Right lobe of liver (tissue), 6 donors: ENCODE data around the gene CCDC88B. TPM values are rescaled to one million over a fixed set of nuclear protein-coding genes. Genes with fewer than 3 reads are reported as not detected.

Experiments used
- ATAC-seq, 4 donors: fragments of 200-7000 bp; cut with Tn5 transposase; one replicate each; pipeline ENCODE4 v1.9.1; 2020; ENCODE audit warnings: mild to moderate bottlenecking in 4 of 4, moderate library complexity in 4 of 4
- DNase-seq, 3 donors: peaks; one replicate each; pipeline ENCODE4 v3.0.0-alpha.2; 2020
- H3K27ac ChIP-seq, 3 donors: fragments of 200-600 bp; one replicate each; pipeline ENCODE4 v1.8.0; 2022
- H3K27me3 ChIP-seq, 2 donors: fragments of 200-600 bp; one replicate each; pipeline ENCODE4 v1.8.0; 2022
- H3K36me3 ChIP-seq, 4 donors: fragments of 200-600 bp; sonication (generic) in 1 of 4; one replicate each; pipeline versions ENCODE4 v1.5.1 to v1.8.0; 2017 to 2022; ENCODE audit warnings: control low read depth in 1 of 4
- H3K4me1 ChIP-seq, 4 donors: fragments of 200-600 bp; sonication (generic) in 1 of 4; one replicate each; pipeline versions ENCODE4 v1.5.1 to v1.8.0; 2017 to 2022; ENCODE audit warnings: control low read depth in 1 of 4
- H3K4me3 ChIP-seq, 3 donors: fragments of 200-600 bp; one replicate each; pipeline ENCODE4 v1.8.0; 2022
- H3K9me3 ChIP-seq, 4 donors: fragments of 200-600 bp; sonication (generic) in 1 of 4; one replicate each; pipeline versions ENCODE4 v1.5.1 to v1.8.0; 2017 to 2022; ENCODE audit warnings: control low read depth in 1 of 4
- CTCF ChIP-seq, 4 donors: fragments of 200-600 bp in 3 of 4; fragments of 450-650 bp in 1 of 4; IDR thresholded peaks; one replicate each; pipeline versions ENCODE4 v1.5.1 to v1.8.0; 2016 to 2022; ENCODE audit warnings: antibody characterized with exemption in 4 of 4, mild to moderate bottlenecking in 2 of 4
- POLR2A ChIP-seq: fragments of 450-650 bp; IDR thresholded peaks from one replicate; pipeline ENCODE4 v1.6.1; 2017; ENCODE audit warnings: antibody characterized with exemption, mild to moderate bottlenecking
- WGBS: methylation state at CpG from one replicate; pipeline ENCODE4 v1.1.6; 2018; ENCODE audit warnings: low coverage, low lambda C conversion rate; ENCODE audit not compliant: insufficient coverage; ENCODE audit errors: missing lambda C conversion rate; 5-methylcytosine and 5-hydroxymethylcytosine counted together
- intact Hi-C, 2 donors: fragments of 100-400 bp; cut with DNase I; formaldehyde crosslinking; loops; one replicate each; pipeline versions ENCODE4 v1.11.2 to v1.14.1; 2022
- total RNA-seq, 6 experiments: library from RNA; depleted of rRNA in 2 of 6; stranded (reverse); fragments of >200 nt in 2 of 6; fragmentation: NEBNext Ultra II Directional in 3 of 6; extraction: Animal tissue kit (Norgen Biotek cat#: 25700) in 3 of 6; gene quantifications; one replicate each; pipeline versions ENCODE4 v1.1.0 to v1.2.4, GENCODE V29; 2016 to 2023
- donor health status: DM: no; HTN: yes; CAD: no.
- donor health status: DM: no; HTN: no; CAD: no.
- donor health status: DM: no; HTN: no; CAD: no.
- donor health status: DM: no; HTN: yes; CAD: no.
- donor health status: DM: no; HTN: yes; CAD: no.

Gene CCDC88B
- total RNA-seq, 6 experiments from 2014 or later: 2.4 to 10.6 (median 4.9) TPM

GRCh38 chr11:64334764-64335735 lies 5.0 kb upstream of the CCDC88B start:
- no peaks in the 10 kb centered on the region for H3K36me3 ChIP-seq
- no peak overlapping the region for H3K27ac ChIP-seq
- 55% methylated on average over 11 of the region's 13 CpGs for WGBS
- no peak for DNase-seq
- no peaks in the 10 kb centered on the region for H3K4me1 ChIP-seq
- H3K9me3 ChIP-seq: no peaks in the 10 kb centered on the region
- no peak for TF ChIP-seq POLR2A
- TF ChIP-seq CTCF (IDR thresholded peaks at IDR 0.05): no peak
- intact Hi-C loops: no loop called here
- H3K4me3 ChIP-seq: no peak overlapping the region
- peak in 2 of 4 donors; percentile 23 to 76 for ATAC-seq
- no peaks in the 10 kb centered on the region for H3K27me3 ChIP-seq

- ATAC-seq (no peak), DNase-seq (no peak)
- TF ChIP-seq POLR2A (no peak), CTCF (IDR thresholded peaks at IDR 0.05) (no peak)
- Histone ChIP-seq H3K4me1 (peaks cover 0 to 6% (median 2%) of the 10 kb centered on the region in 4 donors), H3K9me3 (no peaks in the 10 kb centered on the region), H3K27ac (no peak overlapping the region), H3K36me3 (no peaks in the 10 kb centered on the region), H3K4me3 (no peak overlapping the region), H3K27me3 (no peaks in the 10 kb centered on the region)
- intact Hi-C loops: no loop called here
- 63% methylated on average over 8 of the region's 8 CpGs for WGBS
Observed at GRCh38 chr11:64337538-64338249, 2.3 kb upstream of the CCDC88B start.

- no peak overlapping the region for H3K4me3 ChIP-seq
- DNase-seq: no peak
- intact Hi-C loops: no loop called here
- no peak for ATAC-seq
- 100% methylated on average over 1 of the region's 8 CpGs for WGBS
- no peaks in the 10 kb centered on the region for H3K36me3 ChIP-seq
- no peak for TF ChIP-seq POLR2A
- no peaks in the 10 kb centered on the region for H3K27me3 ChIP-seq
- H3K27ac ChIP-seq: no peak overlapping the region
- H3K9me3 ChIP-seq: no peaks in the 10 kb centered on the region
- peaks cover 0 to 11% (median 2%) of the 10 kb centered on the region in 4 donors for H3K4me1 ChIP-seq
Observed at GRCh38 chr11:64338716-64339115, 1.3 kb upstream of the CCDC88B start.

GRCh38 chr11:64339286-64339685 lies 718 bp upstream of the CCDC88B start:
- ATAC-seq (no peak), DNase-seq (no peak)
- no peak overlapping the region for H3K27ac ChIP-seq
- no peaks in the 10 kb centered on the region for H3K27me3 ChIP-seq
- TF ChIP-seq CTCF (IDR thresholded peaks at IDR 0.05): no peak
- TF ChIP-seq POLR2A: no peak
- intact Hi-C loops: no loop called here
- 51% methylated on average over 4 of the region's 4 CpGs for WGBS
- no peaks in the 10 kb centered on the region for H3K9me3 ChIP-seq
- no peaks in the 10 kb centered on the region for H3K36me3 ChIP-seq
- no peak overlapping the region for H3K4me3 ChIP-seq
- peaks cover 0 to 11% (median 2%) of the 10 kb centered on the region in 4 donors for H3K4me1 ChIP-seq
